Stromal cell of bone marrow (primary cell): Measurements from ENCODE around the gene ARMH4.

Experiments
- DNase-seq: peaks from one replicate; pipeline ENCODE4 v3.0.0-alpha.2; 2012; ENCODE audit warnings: low read depth

Gene ARMH4

GRCh38 chr14:58027904-58028303 lies 124.1 kb downstream of the ARMH4 start:
- no peak for DNase-seq

- DNase-seq, result no peak
Observed at GRCh38 chr14:58026967-58027366, 125.0 kb downstream of the ARMH4 start.

GRCh38 chr14:58026219-58026618 lies 125.8 kb downstream of the ARMH4 start:
- no peak for DNase-seq

- no peak for DNase-seq
Observed at GRCh38 chr14:58014778-58015177, 137.2 kb downstream of the ARMH4 start.

GRCh38 chr14:58002618-58003017 lies 149.4 kb downstream of the ARMH4 start:
- DNase-seq, result no peak

- no peak for DNase-seq
Observed at GRCh38 chr14:57999979-58000378, 152.0 kb downstream of the ARMH4 start.

- DNase-seq, result no peak
Observed at GRCh38 chr14:57999471-57999870, 152.5 kb downstream of the ARMH4 start.

- no peak for DNase-seq
Observed at GRCh38 chr14:57998766-57999165, 153.2 kb downstream of the ARMH4 start.

- no peak for DNase-seq
Observed at GRCh38 chr14:57991353-57991752, 160.7 kb downstream of the ARMH4 start.

- DNase-seq, result no peak
Observed at GRCh38 chr14:57988445-57988844, 163.6 kb downstream of the ARMH4 start.

GRCh38 chr14:57987596-57988300 lies 164.3 kb downstream of the ARMH4 start:
- no peak for DNase-seq

GRCh38 chr14:57987051-57987450 lies 165.0 kb downstream of the ARMH4 start:
- DNase-seq, result no peak

GRCh38 chr14:57982804-57983634 lies 169.0 kb downstream of the ARMH4 start:
- DNase-seq, result no peak

- no peak for DNase-seq
Observed at GRCh38 chr14:57981817-57982560, 170.0 kb downstream of the ARMH4 start.

GRCh38 chr14:57979376-57980048 lies 172.5 kb downstream of the ARMH4 start:
- peak; percentile 26 for DNase-seq

GRCh38 chr14:57976701-57977100 lies 175.3 kb downstream of the ARMH4 start:
- DNase-seq, result no peak

- no peak for DNase-seq
Observed at GRCh38 chr14:57974896-57975295, 177.1 kb downstream of the ARMH4 start.

GRCh38 chr14:57970594-57970993 lies 181.4 kb downstream of the ARMH4 start:
- no peak for DNase-seq

GRCh38 chr14:57970175-57970574 lies 181.8 kb downstream of the ARMH4 start:
- no peak for DNase-seq

- no peak for DNase-seq
Observed at GRCh38 chr14:57963071-57963470, 188.9 kb downstream of the ARMH4 start.

GRCh38 chr14:57962325-57963035 lies 189.5 kb downstream of the ARMH4 start:
- no peak for DNase-seq

GRCh38 chr14:57961786-57962060 lies 190.3 kb downstream of the ARMH4 start:
- no peak for DNase-seq
